Measurements from ENCODE around the gene WAC. TPM values are rescaled to one million over a fixed set of nuclear protein-coding genes. Genes with fewer than 3 reads are reported as not detected.

WAC gene
- polyA plus RNA-seq, 1 of the 3 experiments (the other 2 are of a cell fraction): 31.1 TPM

GRCh38 chr10:28620251-28620650 is 87.3 kb downstream of the WAC start:
- Histone ChIP-seq H3K36me3 (replicated peaks in 1 of 2; ENCODE audit: control insufficient read depth in 1 of 2, insufficient read depth in 2 of 2, low read length in 1 of 2) (peaks cover 64% of the 10 kb centered on the region in 2 experiments), H3K27ac (ENCODE audit: low read depth in 2 of 2, low read length in 1 of 2) (no peak overlapping the region), H3F3A (replicated peaks; ENCODE audit: insufficient read depth) (peaks cover 40% of the 10 kb centered on the region), H3K9me3 (no peaks in the 10 kb centered on the region), H3K9me2 (no peaks in the 10 kb centered on the region), H3K79me2 (ENCODE audit: insufficient read depth) (peaks cover 6% of the 10 kb centered on the region; the same call in 1 of the 2 replicates), H3K4me3 (ENCODE audit: low read depth in 2 of 2, low read length in 1 of 2) (no peak overlapping the region), H3K9ac (no peak overlapping the region), H3K4me2 (no peak overlapping the region), H3K27me3 (ENCODE audit: insufficient read depth) (no peaks in the 10 kb centered on the region), H2AFZ (ENCODE audit: low read depth) (no peak overlapping the region), H3K4me1 (ENCODE audit: control insufficient read depth in 1 of 2, insufficient read depth in 2 of 2, low read depth in 1 of 2, low read length in 1 of 2) (no peaks in the 10 kb centered on the region), H4K20me1 (ENCODE audit: insufficient read depth) (peaks cover 11% of the 10 kb centered on the region)
- DNase-seq: no peak
- CTCF ChIA-PET: interaction anchor here (1.3 to 2.4 kb wide), 3 partner anchors 8 to 44 kb away, joined by 5 to 11 read pairs (median 5); no protein-coding TSS in a partner anchor
- POLR2A ChIA-PET: no interaction called here
- 79% methylated on average over 2 of the region's 2 CpGs for WGBS (ENCODE audit: low lambda C conversion rate)
- TF ChIP-seq EZH2phosphoT487 (IDR thresholded peaks at IDR 0.05; ENCODE audit: borderline replicate concordance, low read depth) (no peak), MXI1 (IDR thresholded peaks at IDR 0.05; ENCODE audit: low read depth, low read length) (no peak), FOXM1 (IDR thresholded peaks at IDR 0.05; ENCODE audit: low read depth) (no peak), MEF2A (IDR thresholded peaks at IDR 0.05; ENCODE audit: borderline replicate concordance, low read depth) (no peak), ELF1 (IDR thresholded peaks at IDR 0.05) (no peak), TCF12 (IDR thresholded peaks at IDR 0.05) (no peak), NRF1 (IDR thresholded peaks at IDR 0.05; ENCODE audit: low read depth, low read length) (no peak), RAD21 (IDR thresholded peaks at IDR 0.05; ENCODE audit: low read length) (no peak), CHD2 (IDR thresholded peaks at IDR 0.05; ENCODE audit: low read length, partially characterized antibody) (no peak), SIN3A (IDR thresholded peaks at IDR 0.05; ENCODE audit: borderline replicate concordance, low read depth, low read length) (no peak), RCOR1 (IDR thresholded peaks at IDR 0.05; ENCODE audit: low read length) (no peak), FOSL2 (IDR thresholded peaks at IDR 0.05; ENCODE audit: borderline replicate concordance, low read depth) (no peak), TEAD4 (IDR thresholded peaks at IDR 0.05; ENCODE audit: borderline replicate concordance, insufficient read depth) (no peak)
- TF ChIP-seq, protein P1, sequence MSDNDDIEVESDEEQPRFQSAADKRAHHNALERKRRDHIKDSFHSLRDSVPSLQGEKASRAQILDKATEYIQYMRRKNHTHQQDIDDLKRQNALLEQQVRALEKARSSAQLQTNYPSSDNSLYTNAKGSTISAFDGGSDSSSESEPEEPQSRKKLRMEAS (IDR thresholded peaks at IDR 0.05; ENCODE audit: low read depth): no peak
- TF ChIP-seq, protein P2, sequence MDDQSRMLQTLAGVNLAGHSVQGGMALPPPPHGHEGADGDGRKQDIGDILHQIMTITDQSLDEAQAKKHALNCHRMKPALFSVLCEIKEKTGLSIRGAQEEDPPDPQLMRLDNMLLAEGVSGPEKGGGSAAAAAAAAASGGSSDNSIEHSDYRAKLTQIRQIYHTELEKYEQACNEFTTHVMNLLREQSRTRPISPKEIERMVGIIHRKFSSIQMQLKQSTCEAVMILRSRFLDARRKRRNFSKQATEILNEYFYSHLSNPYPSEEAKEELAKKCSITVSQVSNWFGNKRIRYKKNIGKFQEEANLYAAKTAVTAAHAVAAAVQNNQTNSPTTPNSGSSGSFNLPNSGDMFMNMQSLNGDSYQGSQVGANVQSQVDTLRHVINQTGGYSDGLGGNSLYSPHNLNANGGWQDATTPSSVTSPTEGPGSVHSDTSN (IDR thresholded peaks at IDR 0.05): no peak
- TF ChIP-seq, protein P3, sequence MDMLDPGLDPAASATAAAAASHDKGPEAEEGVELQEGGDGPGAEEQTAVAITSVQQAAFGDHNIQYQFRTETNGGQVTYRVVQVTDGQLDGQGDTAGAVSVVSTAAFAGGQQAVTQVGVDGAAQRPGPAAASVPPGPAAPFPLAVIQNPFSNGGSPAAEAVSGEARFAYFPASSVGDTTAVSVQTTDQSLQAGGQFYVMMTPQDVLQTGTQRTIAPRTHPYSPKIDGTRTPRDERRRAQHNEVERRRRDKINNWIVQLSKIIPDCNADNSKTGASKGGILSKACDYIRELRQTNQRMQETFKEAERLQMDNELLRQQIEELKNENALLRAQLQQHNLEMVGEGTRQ (IDR thresholded peaks at IDR 0.05; ENCODE audit: borderline replicate concordance, low read depth, low read length): no peak
- TF ChIP-seq, protein P4, sequence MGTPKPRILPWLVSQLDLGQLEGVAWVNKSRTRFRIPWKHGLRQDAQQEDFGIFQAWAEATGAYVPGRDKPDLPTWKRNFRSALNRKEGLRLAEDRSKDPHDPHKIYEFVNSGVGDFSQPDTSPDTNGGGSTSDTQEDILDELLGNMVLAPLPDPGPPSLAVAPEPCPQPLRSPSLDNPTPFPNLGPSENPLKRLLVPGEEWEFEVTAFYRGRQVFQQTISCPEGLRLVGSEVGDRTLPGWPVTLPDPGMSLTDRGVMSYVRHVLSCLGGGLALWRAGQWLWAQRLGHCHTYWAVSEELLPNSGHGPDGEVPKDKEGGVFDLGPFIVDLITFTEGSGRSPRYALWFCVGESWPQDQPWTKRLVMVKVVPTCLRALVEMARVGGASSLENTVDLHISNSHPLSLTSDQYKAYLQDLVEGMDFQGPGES (IDR thresholded peaks at IDR 0.05; ENCODE audit: low read depth, low read length): no peak

All from SK-N-SH (cell line).